ENCODE measurements around the gene DOC2B.

DNA sequence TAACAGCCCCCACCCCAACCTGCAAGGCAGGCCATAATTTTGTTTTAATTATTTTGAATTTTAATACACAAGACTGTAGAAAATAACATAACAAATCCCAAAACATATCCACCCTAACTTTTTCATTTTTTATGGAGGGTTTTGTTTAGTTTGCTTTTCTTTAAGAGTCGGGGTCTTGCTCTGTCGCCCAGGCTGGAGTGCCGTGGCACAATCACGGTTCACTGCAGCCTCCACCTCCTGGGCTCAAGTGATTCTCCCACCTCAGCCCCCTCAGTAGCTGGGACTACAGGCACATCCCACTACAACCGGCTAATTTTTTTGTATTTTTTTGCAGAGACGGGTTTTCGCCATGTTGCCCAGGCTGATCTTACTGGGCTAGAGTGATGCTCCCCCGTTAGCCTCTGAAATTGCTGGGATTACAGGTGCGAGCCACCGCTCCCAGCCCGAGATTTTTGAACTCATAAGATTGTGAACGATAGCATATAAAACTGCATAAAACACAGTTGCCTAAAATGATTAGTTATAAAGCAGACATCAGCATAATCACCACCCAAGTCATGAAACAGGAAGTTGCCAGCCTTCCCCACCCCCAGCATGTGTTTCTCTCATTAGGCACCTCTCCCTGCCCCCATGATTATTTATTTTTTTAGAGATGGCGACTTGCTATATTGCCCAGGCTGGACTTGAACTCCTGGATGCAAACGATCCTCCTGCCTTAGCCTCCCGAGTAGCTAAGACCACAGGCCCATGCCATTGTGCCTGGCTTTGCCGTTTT lies 13.6 kb upstream of the DOC2B start:
- no peak for TF ChIP-seq POLR2A (IDR thresholded peaks at IDR 0.05)
- TF ChIP-seq, protein P1, sequence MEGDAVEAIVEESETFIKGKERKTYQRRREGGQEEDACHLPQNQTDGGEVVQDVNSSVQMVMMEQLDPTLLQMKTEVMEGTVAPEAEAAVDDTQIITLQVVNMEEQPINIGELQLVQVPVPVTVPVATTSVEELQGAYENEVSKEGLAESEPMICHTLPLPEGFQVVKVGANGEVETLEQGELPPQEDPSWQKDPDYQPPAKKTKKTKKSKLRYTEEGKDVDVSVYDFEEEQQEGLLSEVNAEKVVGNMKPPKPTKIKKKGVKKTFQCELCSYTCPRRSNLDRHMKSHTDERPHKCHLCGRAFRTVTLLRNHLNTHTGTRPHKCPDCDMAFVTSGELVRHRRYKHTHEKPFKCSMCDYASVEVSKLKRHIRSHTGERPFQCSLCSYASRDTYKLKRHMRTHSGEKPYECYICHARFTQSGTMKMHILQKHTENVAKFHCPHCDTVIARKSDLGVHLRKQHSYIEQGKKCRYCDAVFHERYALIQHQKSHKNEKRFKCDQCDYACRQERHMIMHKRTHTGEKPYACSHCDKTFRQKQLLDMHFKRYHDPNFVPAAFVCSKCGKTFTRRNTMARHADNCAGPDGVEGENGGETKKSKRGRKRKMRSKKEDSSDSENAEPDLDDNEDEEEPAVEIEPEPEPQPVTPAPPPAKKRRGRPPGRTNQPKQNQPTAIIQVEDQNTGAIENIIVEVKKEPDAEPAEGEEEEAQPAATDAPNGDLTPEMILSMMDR (IDR thresholded peaks at IDR 0.05) = no peak
